Parathyroid adenoma (tissue), 2 donors: ENCODE measurements around the gene COPS4.

Experiments used
- H2AFZ ChIP-seq: fragments of 300-600 bp; sonication (generic); one replicate; pipeline ENCODE4 v1.7.0; 2017; ENCODE audit warnings: antibody characterized with exemption, mild to moderate bottlenecking
- H3K27ac ChIP-seq: fragments of 300-600 bp; sonication (generic); one replicate; pipeline ENCODE4 v1.7.0; 2017
- H3K27me3 ChIP-seq: fragments of 300-600 bp; sonication (generic); one replicate; pipeline ENCODE4 v1.7.0; 2017; ENCODE audit warnings: low read length; ENCODE audit not compliant: control insufficient read depth, insufficient read depth
- H3K36me3 ChIP-seq: fragments of 300-600 bp; sonication (generic); one replicate; pipeline ENCODE4 v1.7.0; 2017; ENCODE audit warnings: low read length; ENCODE audit not compliant: control insufficient read depth, insufficient read depth
- H3K4me1 ChIP-seq: fragments of 300-600 bp; sonication (generic); one replicate; pipeline ENCODE4 v1.7.0; 2017; ENCODE audit warnings: control low read depth
- H3K4me2 ChIP-seq: fragments of 300-600 bp; sonication (generic); one replicate; pipeline ENCODE4 v1.7.0; 2017; ENCODE audit warnings: low read length
- H3K4me3 ChIP-seq: fragments of 300-600 bp; sonication (generic); one replicate; pipeline ENCODE4 v1.7.0; 2017; ENCODE audit warnings: low read depth, low read length
- H3K79me2 ChIP-seq: fragments of 300-600 bp; sonication (generic); one replicate; pipeline ENCODE4 v1.7.0; 2017; ENCODE audit warnings: control low read depth
- H3K9ac ChIP-seq: fragments of 300-600 bp; sonication (generic); one replicate; pipeline ENCODE4 v1.7.0; 2017; ENCODE audit warnings: mild to moderate bottlenecking
- H3K9me3 ChIP-seq: fragments of 300-600 bp; sonication (generic); one replicate; pipeline ENCODE4 v1.7.0; 2017; ENCODE audit warnings: low read length; ENCODE audit not compliant: control insufficient read depth
- CTCF ChIP-seq: fragments of 300-600 bp; sonication (generic); IDR thresholded peaks from one replicate; pipeline ENCODE4 v1.7.0; 2017; ENCODE audit warnings: antibody characterized with exemption, mild to moderate bottlenecking
- donor health status: primary hyperparathyroidism.

COPS4 gene

GRCh38 chr4:83010522-83011318 is 24.3 kb upstream of the COPS4 start, which contains the start of gene LIN54:
Gene LIN54, minus strand, starts transcription at chr4:83010823. Its CDS starts 25,979 bp downstream, at chr4:82984844.
- no peak for TF ChIP-seq CTCF
- H3K36me3 ChIP-seq: no peaks in the 10 kb centered on the region
- peaks cover 4% of the 10 kb centered on the region for H3K4me1 ChIP-seq
- no peak within 1 kb of the TSS for H3K9ac ChIP-seq
- H3K4me2 ChIP-seq: peak within 1 kb of the TSS; percentile 95
- H3K4me3 ChIP-seq: peak within 1 kb of the TSS; percentile 81
- peak within 1 kb of the TSS; percentile 86 for H2AFZ ChIP-seq
- H3K79me2 ChIP-seq: peaks cover 1% of the 10 kb centered on the region
- H3K27ac ChIP-seq: peak within 1 kb of the TSS; percentile 57
- H3K27me3 ChIP-seq: no peaks in the 10 kb centered on the region
- H3K9me3 ChIP-seq: no peaks in the 10 kb centered on the region

- Histone ChIP-seq H3K4me2 (peak overlapping the region; percentile 90), H3K9ac (no peak overlapping the region), H3K79me2 (no peaks in the 10 kb centered on the region), H3K27me3 (no peaks in the 10 kb centered on the region), H3K9me3 (no peaks in the 10 kb centered on the region), H3K4me1 (peaks cover 4% of the 10 kb centered on the region), H3K4me3 (peak overlapping the region; percentile 81), H3K27ac (no peak overlapping the region), H2AFZ (peak overlapping the region; percentile 75), H3K36me3 (no peaks in the 10 kb centered on the region)
- no peak for TF ChIP-seq CTCF
These were observed 23.2 kb upstream of the COPS4 start for GRCh38 chr4:83011689-83012199.

- Histone ChIP-seq H3K9ac (no peak overlapping the region), H3K79me2 (no peaks in the 10 kb centered on the region), H2AFZ (peak overlapping the region; percentile 75), H3K27ac (no peak overlapping the region), H3K36me3 (no peaks in the 10 kb centered on the region), H3K4me3 (peak overlapping the region; percentile 81), H3K27me3 (no peaks in the 10 kb centered on the region), H3K4me2 (peak overlapping the region; percentile 90), H3K9me3 (no peaks in the 10 kb centered on the region), H3K4me1 (peaks cover 4% of the 10 kb centered on the region)
- no peak for TF ChIP-seq CTCF
These were observed 22.7 kb upstream of the COPS4 start for GRCh38 chr4:83012200-83012686.

- Histone ChIP-seq H3K27me3 (no peaks in the 10 kb centered on the region), H3K27ac (peak overlapping the region; percentile 63), H3K9ac (no peak overlapping the region), H2AFZ (peak overlapping the region; percentile 75), H3K4me1 (peaks cover 4% of the 10 kb centered on the region), H3K4me2 (peak overlapping the region; percentile 99), H3K36me3 (no peaks in the 10 kb centered on the region), H3K79me2 (no peaks in the 10 kb centered on the region), H3K4me3 (peak overlapping the region; percentile 90), H3K9me3 (no peaks in the 10 kb centered on the region)
- peak; percentile 50 for TF ChIP-seq CTCF
These were observed 22.1 kb upstream of the COPS4 start for GRCh38 chr4:83012687-83013419.
